AG04449 (cell line): ENCODE measurements around the gene NDE1.
A peak's percentile ranks its signal among the peaks of the same experiment; 100 is the strongest.
"Not testable (repeated sequence)": the region's sequence is repeated elsewhere in the genome, so short reads cannot be mapped to it uniquely, and the experiment has no call there.

Experiments used
- CTCF ChIA-PET: fragments of 350-600 bp; formaldehyde crosslinking; extraction: SDS; loops from one replicate; lab custom pipeline; 2021; ENCODE audit warnings: antibody characterized with exemption; lab: Yijun Ruan, JAX
- POLR2A ChIA-PET: fragments of 400-600, 350-600 bp; formaldehyde crosslinking; extraction: SDS; loops from one replicate; lab custom pipeline; 2020; ENCODE audit warnings: antibody characterized with exemption, inconsistent platforms; lab: Yijun Ruan, JAX
- DNase-seq: peaks from one replicate; pipeline ENCODE4 v3.0.0-alpha.2; 2010; ENCODE audit warnings: low read depth, low spot score
- H3K4me3 ChIP-seq: 2 replicates; pipeline ENCODE4 v1.5.1; 2011; ENCODE audit warnings: low read depth, mild to moderate bottlenecking, control low read depth, low read length
- CTCF ChIP-seq: IDR thresholded peaks from one replicate; pipeline ENCODE4 v1.5.1; 2011; ENCODE audit warnings: mild to moderate bottlenecking, moderate library complexity, low read length, control low read depth, inconsistent platforms; ENCODE audit not compliant: insufficient read depth; ENCODE audit errors: missing control alignments

The NDE1 gene

GRCh38 chr16:15649727-15650018 lies 372 bp upstream of the NDE1 start:
- TF ChIP-seq CTCF, result no peak
- POLR2A ChIA-PET, result no interaction called here
- peak overlapping the region; percentile 54 for H3K4me3 ChIP-seq
- CTCF ChIA-PET, result interaction anchor here (1.1 to 1.5 kb wide), 2 partner anchors 9 to 34 kb away, joined by 3 read pairs; no protein-coding TSS in a partner anchor
- no peak for DNase-seq

- POLR2A ChIA-PET, result no interaction called here
- DNase-seq, result no peak
- TF ChIP-seq CTCF, result no peak
- CTCF ChIA-PET, result interaction anchor here (1.1 to 1.5 kb wide), 2 partner anchors 10 to 33 kb away, joined by 3 read pairs; no protein-coding TSS in a partner anchor
- H3K4me3 ChIP-seq, result peak overlapping the region; percentile 79
These were observed 690 bp downstream of the NDE1 start for GRCh38 chr16:15650698-15651171.

- no peak for DNase-seq
- ChIA-PET CTCF (interaction anchor here (0.9 to 2.4 kb wide), 2 partner anchors 8 to 225 kb away, joined by 3 to 7 read pairs; no protein-coding TSS in a partner anchor), POLR2A (interaction anchor here (1.0 to 1.3 kb wide), 2 partner anchors 8 to 10 kb away, joined by 3 to 4 read pairs; partner anchors contain the start of gene MARF1)
- no peak for TF ChIP-seq CTCF
- H3K4me3 ChIP-seq, result no peak overlapping the region
These were observed 2.4 kb downstream of the NDE1 start for GRCh38 chr16:15652293-15653001.

- no peak for DNase-seq
- POLR2A ChIA-PET, result interaction anchor here (1.0 to 1.3 kb wide), 2 partner anchors 9 to 10 kb away, joined by 3 to 4 read pairs; partner anchors contain the start of gene MARF1
- peak overlapping the region; percentile 20 for H3K4me3 ChIP-seq
- no peak for TF ChIP-seq CTCF
- CTCF ChIA-PET, result interaction anchor here (0.9 to 2.4 kb wide), 2 partner anchors 9 to 226 kb away, joined by 3 to 7 read pairs; no protein-coding TSS in a partner anchor
These were observed 3.2 kb downstream of the NDE1 start for GRCh38 chr16:15653227-15653626.

GRCh38 chr16:15654591-15654990 lies 4.5 kb downstream of the NDE1 start:
- no peak overlapping the region for H3K4me3 ChIP-seq
- POLR2A ChIA-PET, result no interaction called here
- CTCF ChIA-PET, result interaction anchor here (0.6 to 2.4 kb wide), 2 partner anchors 10 to 12 kb away, joined by 3 to 7 read pairs; no protein-coding TSS in a partner anchor
- TF ChIP-seq CTCF, result no peak
- DNase-seq, result no peak

- H3K4me3 ChIP-seq, POLR2A ChIA-PET, CTCF ChIA-PET, DNase-seq: not testable (repeated sequence)
These were observed 5.5 kb downstream of the NDE1 start for GRCh38 chr16:15655561-15655960.
